ENCODE data around the gene STX11.

The STX11 gene

GRCh38 chr6:144193181-144193580 lies 42.9 kb downstream of the STX11 start:
- CTCF ChIA-PET = no interaction called here
- DNase-seq (ENCODE audit: low spot score) = no peak

GRCh38 chr6:144194293-144194810 lies 44.0 kb downstream of the STX11 start:
- CTCF ChIA-PET = interaction anchor here (0.6 kb wide), 1 partner anchor 66 kb away, joined by 3 read pairs; no protein-coding TSS in a partner anchor
- no peak for DNase-seq (ENCODE audit: low spot score)
- POLR2A ChIA-PET (ENCODE audit: low non-redundant PET) = no interaction called here
- H3K27ac ChIP-seq = no peak overlapping the region
- no peak for TF ChIP-seq CTCF (conservative IDR thresholded peaks at IDR 0.05; ENCODE audit: low read depth)

More at GRCh38 chr6:144193181-144193580, 42.9 kb downstream of the STX11 start:
- TF ChIP-seq CTCF (conservative IDR thresholded peaks at IDR 0.05; ENCODE audit: low read depth) = no peak
- H3K27ac ChIP-seq = no peak overlapping the region
- POLR2A ChIA-PET (ENCODE audit: low non-redundant PET) = no interaction called here

DNA sequence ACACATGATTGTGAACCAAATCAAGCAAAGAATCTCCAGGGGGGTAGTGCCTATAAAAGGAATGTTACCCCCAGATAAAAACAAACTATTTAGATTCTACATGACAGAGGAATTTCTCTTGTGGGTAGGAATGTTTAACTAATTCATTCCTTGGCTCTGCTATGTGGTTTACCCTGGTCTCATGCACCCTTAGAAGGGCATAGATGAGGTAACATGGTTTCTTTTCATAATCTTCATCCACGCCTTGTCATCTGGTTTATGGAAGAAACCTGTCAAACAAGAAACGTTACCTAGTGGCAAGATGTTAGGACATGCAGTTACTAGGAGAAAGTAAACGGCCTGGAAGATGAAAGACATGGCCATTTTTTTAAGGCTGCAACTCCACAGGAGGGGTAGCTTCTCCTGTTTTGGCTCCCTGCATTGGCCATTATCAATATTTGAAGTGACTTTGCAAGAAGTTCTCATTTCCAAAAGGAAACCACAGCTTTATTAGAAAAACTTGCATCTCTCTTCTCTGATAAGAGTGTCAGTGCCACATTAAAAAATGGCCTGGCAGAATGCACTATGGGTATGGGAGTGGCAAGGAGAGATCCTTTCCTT lies 45.5 kb downstream of the STX11 start:
- peak; percentile 51 for DNase-seq (ENCODE audit: low spot score)
- H3K27ac ChIP-seq = no peak overlapping the region
- TF ChIP-seq CTCF (conservative IDR thresholded peaks at IDR 0.05; ENCODE audit: low read depth) = no peak
- ChIA-PET CTCF (interaction anchor here (0.6 kb wide), 1 partner anchor 24 kb away, joined by 5 read pairs; no protein-coding TSS in a partner anchor), POLR2A (ENCODE audit: low non-redundant PET) (no interaction called here)

GRCh38 chr6:144197919-144198318 lies 47.6 kb downstream of the STX11 start:
- ChIA-PET CTCF (no interaction called here), POLR2A (ENCODE audit: low non-redundant PET) (no interaction called here)
- DNase-seq (ENCODE audit: low spot score) = no peak
- no peak overlapping the region for H3K27ac ChIP-seq
- TF ChIP-seq CTCF (conservative IDR thresholded peaks at IDR 0.05; ENCODE audit: low read depth) = no peak

- H3K27ac ChIP-seq = no peak overlapping the region
- TF ChIP-seq CTCF (conservative IDR thresholded peaks at IDR 0.05; ENCODE audit: low read depth) = no peak
- ChIA-PET CTCF (no interaction called here), POLR2A (ENCODE audit: low non-redundant PET) (no interaction called here)
- no peak for DNase-seq (ENCODE audit: low spot score)
Observed at GRCh38 chr6:144202879-144203468, 52.7 kb downstream of the STX11 start.

DNA sequence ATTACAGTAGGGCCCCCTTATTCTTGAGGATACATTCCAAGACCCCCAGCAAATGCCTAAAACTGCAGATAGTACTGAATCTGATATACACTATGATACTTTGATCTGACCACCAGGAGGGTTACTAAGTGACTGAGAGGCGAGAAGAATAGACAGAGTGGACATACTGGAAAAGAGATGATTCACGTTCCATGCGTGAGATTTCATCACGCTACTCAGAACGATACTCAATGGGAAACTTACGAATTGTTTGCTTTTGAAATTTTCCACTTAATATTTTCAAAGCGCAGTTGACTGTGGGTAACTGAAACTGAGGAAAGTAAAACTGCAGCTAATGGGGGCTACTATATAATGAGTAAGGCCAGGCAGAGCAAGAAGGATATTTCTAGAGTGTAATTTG lies 60.8 kb downstream of the STX11 start:
- ChIA-PET CTCF (no interaction called here), POLR2A (ENCODE audit: low non-redundant PET) (no interaction called here)
- DNase-seq (ENCODE audit: low spot score) = no peak
- no peak overlapping the region for H3K27ac ChIP-seq
- TF ChIP-seq CTCF (conservative IDR thresholded peaks at IDR 0.05; ENCODE audit: low read depth) = no peak

All from RWPE1 (cell line).